IPS-NIHi11 (cell line): Measurements from ENCODE around the gene ZNF175.

Experiments
- DNase-seq: peaks from one replicate; pipeline ENCODE4 v3.0.0; 2012; ENCODE audit warnings: mixed read lengths, low spot score

ZNF175 gene

GRCh38 chr19:51550848-51551672, 20.0 kb upstream of the ZNF175 start:
- DNase-seq: no peak

GRCh38 chr19:51551673-51552432, 19.2 kb upstream of the ZNF175 start:
- DNase-seq: no peak

GRCh38 chr19:51552608-51552995, 18.5 kb upstream of the ZNF175 start:
- DNase-seq: no peak

GRCh38 chr19:51552996-51553725, 17.9 kb upstream of the ZNF175 start:
- DNase-seq: peak; percentile 91

GRCh38 chr19:51559240-51559639, 11.8 kb upstream of the ZNF175 start:
- DNase-seq: no peak

GRCh38 chr19:51560339-51560738, 10.7 kb upstream of the ZNF175 start:
- peak; percentile 18 for DNase-seq

- peak; percentile 53 for DNase-seq
Observed at GRCh38 chr19:51564791-51565190, 6.3 kb upstream of the ZNF175 start.

- DNase-seq: no peak
Observed at GRCh38 chr19:51565583-51565982, 5.5 kb upstream of the ZNF175 start.

- no peak for DNase-seq
Observed at GRCh38 chr19:51566489-51567100, 4.5 kb upstream of the ZNF175 start.

- no peak for DNase-seq
Observed at GRCh38 chr19:51567583-51567982, 3.5 kb upstream of the ZNF175 start.

GRCh38 chr19:51568456-51568855, 2.6 kb upstream of the ZNF175 start:
- no peak for DNase-seq

- DNase-seq: no peak
Observed at GRCh38 chr19:51571599-51571998, 516 bp downstream of the ZNF175 start.

- no peak for DNase-seq
Observed at GRCh38 chr19:51572410-51572809, 1.3 kb downstream of the ZNF175 start.

GRCh38 chr19:51572908-51573307, 1.8 kb downstream of the ZNF175 start:
- DNase-seq: no peak

GRCh38 chr19:51573331-51573730, 2.2 kb downstream of the ZNF175 start:
- no peak for DNase-seq

- no peak for DNase-seq
Observed at GRCh38 chr19:51576850-51577249, 5.8 kb downstream of the ZNF175 start.

- DNase-seq: no peak
Observed at GRCh38 chr19:51586103-51586728, 15.1 kb downstream of the ZNF175 start.

- no peak for DNase-seq
Observed at GRCh38 chr19:51586799-51587198, 15.7 kb downstream of the ZNF175 start.

GRCh38 chr19:51587264-51588191, 16.4 kb downstream of the ZNF175 start:
- no peak for DNase-seq

GRCh38 chr19:51589511-51589910, 18.4 kb downstream of the ZNF175 start:
- DNase-seq: no peak

- no peak for DNase-seq
Observed at GRCh38 chr19:51590441-51590840, 19.4 kb downstream of the ZNF175 start.
